GM19467 (cell line): Measurements from ENCODE around the gene ASTL.
"Not testable (repeated sequence)": the region's sequence is repeated elsewhere in the genome, so short reads cannot be mapped to it uniquely, and the experiment has no call there.

ENCODE experiments used
- ATAC-seq: cut with Tn5 transposase; IDR thresholded peaks from one replicate; pipeline ENCODE4 v1.9.1; 2021; ENCODE audit warnings: mild to moderate bottlenecking, moderate library complexity; ENCODE audit not compliant: unreplicated experiment

ASTL gene

DNA sequence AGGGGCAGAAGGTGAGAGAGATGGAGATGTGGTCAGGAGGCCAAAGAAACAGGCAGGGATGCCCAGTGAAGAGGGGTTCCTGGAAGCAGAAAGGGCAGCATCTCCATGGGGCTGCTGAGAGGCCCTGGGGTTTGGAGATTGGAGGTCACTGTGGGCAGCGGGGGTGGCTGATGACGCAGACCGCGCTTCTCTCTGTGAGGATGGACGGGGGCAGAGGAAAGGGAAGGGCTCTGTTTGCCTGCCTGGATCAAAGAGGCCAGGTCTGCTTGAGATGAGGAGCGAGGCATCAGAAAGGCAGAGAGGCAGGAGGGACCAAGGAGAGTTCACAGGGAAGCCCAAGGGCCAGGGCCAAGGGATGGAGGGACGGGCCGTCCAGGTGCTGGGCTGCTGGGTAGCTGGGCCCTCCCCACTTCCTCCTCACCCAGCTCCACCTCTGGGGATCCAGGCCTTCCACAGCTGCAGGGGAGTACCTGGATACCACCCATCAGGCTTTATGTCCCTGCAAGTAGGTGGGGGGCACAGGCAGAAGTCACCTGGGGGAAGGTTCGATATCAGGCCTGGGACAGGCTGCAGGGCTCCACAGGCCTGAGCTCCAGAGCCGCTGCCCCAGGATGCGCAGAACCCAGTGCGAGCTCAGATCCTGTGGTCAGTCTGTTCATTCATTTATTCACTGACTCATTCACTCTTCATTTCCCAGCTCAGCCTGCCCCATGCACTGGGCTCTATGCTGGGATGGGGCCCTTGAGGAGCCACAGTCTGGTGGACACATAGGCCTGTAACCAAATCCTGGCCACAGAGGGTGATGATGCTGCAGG is 52.6 kb downstream of the ASTL start:
- ATAC-seq: no peak

DNA sequence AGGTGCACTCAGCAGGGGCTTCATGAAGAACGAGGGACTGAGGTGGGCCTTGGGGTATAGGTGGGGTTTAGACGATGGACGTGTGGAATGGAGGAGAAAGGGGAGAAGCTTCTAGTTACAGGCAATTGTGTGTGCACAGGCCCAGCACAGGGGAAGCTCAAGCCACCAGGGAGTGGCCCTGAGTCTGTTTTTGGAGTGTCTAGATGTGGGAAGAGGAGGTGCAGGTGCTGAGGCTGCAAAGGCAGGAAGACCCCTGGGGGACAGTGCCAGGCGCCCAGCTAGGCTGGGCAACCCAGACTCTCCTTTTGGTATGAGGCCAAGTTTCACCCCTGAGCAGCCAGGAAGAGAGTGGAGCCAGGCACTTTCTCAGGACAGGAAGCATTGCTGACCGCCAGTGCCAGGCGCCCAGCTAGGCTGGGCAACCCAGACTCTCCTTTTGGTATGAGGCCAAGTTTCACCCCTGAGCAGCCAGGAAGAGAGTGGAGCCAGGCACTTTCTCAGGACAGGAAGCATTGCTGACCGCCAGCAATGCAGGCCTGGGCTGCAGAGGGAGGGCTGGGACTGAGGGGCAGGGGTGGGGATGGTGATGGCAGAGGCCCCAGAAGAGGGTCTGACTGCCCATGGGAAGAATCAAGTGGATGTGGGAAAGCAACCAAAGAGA is 53.3 kb downstream of the ASTL start:
- not testable (repeated sequence) for ATAC-seq

GRCh38 chr2:96083989-96084857 is 54.1 kb downstream of the ASTL start:
- ATAC-seq: no peak

DNA sequence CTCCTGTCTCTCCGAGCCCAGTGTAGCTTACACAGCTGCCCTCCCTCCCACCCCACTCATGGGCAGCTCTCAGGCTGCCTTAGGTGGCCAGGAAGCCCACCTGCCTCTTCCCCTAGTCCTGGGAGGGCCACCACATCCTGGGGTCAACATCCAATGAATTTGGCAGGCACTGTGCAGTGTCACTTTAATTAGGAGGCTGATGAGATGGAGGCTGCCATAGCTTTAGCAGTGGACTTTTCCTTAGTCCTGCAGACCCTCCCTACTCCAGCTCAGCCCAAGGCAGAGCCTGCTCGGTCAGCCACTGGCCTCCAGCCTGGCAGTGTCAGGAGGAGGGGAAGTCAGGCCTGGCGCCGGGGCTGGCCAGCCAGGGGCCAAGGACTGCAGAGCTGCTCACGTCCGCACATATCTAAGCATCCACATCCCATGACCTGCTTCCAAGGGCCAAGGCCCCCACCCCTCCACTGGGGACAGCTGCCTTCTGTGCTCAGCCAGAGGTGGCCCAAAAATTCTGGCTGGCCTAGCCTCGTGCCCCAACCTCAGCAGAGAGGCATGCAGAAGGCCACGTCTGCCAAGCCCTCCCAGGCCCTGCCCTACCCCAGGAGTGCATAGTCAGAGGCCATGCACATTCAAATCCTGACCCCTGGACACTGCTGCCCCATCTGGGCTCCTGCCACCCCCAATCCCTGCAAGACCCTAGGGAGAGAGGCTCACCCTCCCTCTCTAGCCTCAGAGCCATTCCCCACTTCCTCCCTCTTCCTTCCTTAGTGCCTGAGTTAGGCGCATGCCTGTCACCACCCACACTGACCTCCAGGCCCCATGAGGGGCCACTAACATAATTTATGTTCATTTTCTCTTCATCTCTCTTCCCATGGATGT is 55.0 kb downstream of the ASTL start:
- no peak for ATAC-seq

- no peak for ATAC-seq
These were observed 55.9 kb downstream of the ASTL start for GRCh38 chr2:96082211-96083063.

DNA sequence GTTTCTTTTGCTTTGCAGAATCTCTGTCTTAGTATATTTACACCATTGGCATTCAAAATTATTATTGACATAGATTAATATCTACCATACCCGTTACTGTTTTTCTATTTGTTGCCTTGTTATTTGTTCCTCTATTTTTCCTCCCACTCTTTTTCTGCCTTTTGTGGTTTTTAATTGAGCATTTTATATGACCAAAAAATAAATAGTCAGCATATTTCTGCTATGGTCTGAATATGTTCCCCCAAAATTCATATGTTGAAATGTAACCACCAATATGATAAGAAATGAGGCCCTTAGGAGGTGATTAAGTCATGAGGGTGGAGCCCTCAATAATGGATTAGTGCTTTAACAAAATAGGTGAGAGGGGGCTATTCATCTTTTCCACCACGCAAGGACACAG is 57.3 kb downstream of the ASTL start:
- ATAC-seq: no peak

GRCh38 chr2:96075199-96075771 is 63.0 kb downstream of the ASTL start:
- ATAC-seq: no peak

DNA sequence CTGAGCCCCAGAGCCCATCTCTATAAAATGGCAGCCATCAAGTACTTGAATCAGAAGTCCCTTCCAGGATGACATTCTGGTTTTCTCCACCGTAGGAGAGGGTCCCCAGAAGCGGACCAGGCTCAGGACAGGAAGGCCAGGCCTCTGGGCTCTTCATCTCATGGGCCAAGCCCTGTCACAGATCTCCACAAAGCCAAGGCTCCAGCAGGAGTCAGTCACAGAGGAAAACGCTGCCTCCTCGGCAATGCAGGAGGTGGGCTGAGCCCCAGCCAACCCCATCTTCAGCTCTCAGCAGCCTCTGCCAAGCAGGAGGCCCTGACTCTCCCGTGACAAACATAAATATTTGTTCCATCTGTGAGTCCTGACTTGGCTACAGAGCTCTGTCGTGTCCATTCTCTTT is 64.1 kb downstream of the ASTL start:
- no peak for ATAC-seq

DNA sequence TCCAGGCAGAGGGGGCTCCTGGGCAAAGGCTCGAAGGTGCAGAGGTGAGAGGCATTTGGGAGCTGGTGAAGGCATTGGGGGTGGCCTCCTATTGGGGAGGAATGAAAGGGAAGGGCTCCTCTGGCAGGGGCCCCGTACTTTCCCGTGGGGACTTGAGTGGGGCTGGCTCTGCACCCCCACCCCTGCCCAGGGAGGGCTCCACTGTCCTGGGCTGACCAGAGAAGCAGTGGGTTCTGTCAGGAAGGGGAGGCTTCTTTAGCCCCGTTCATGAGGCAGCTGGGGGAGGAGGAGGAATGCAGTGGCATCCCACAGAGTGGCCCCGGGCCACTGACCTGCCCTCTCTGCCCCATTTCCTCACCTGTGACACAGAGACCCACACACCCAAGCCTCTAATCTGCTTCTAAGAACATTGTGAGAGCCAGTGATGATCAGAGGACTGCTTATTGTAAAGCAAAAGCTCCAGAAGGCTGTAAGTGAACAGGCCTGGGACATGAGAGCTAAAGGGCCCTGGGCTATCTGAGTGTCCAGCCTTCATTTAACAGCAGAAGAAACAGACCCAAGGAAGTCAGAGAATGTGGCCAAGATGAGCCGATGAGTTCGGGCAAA is 65.0 kb downstream of the ASTL start:
- no peak for ATAC-seq
